SU-DHL-6 (cell line): ENCODE data around the gene COQ10B.
"Not testable (repeated sequence)": the region's sequence is repeated elsewhere in the genome, so short reads cannot be mapped to it uniquely, and the experiment has no call there.

Experiments used
- H2AFZ ChIP-seq: fragments of 200-600 bp; sonication (generic); 2 replicates; pipeline ENCODE4 v1.6.1; 2014; ENCODE audit warnings: low read depth, mild to moderate bottlenecking, moderate library complexity, mixed read lengths, antibody characterized with exemption, low read length; ENCODE audit not compliant: severe bottlenecking
- H3F3A ChIP-seq: fragments of 200-600 bp; shearing (Covaris generic); 2 replicates; pipeline ENCODE4 v1.6.0; 2016; ENCODE audit warnings: antibody characterized with exemption, mild to moderate bottlenecking; ENCODE audit not compliant: insufficient read depth
- H3K27ac ChIP-seq: fragments of 200-600 bp; sonication (generic); 2 replicates; pipeline ENCODE4 v1.5.1; 2016; ENCODE audit warnings: low read depth, mild to moderate bottlenecking, low read length, moderate library complexity, mixed read lengths
- H3K27me3 ChIP-seq: fragments of 200-600 bp; sonication (generic), shearing (Covaris generic); 2 replicates; pipeline ENCODE4 v1.6.0; 2014; ENCODE audit warnings: mild to moderate bottlenecking, low read length
- H3K36me3 ChIP-seq: fragments of 200-600 bp; sonication (generic); 2 replicates; pipeline ENCODE4 v1.6.1; 2014; ENCODE audit warnings: mild to moderate bottlenecking, low read length, mixed read lengths
- H3K4me2 ChIP-seq: fragments of 300-600, 200-600 bp; shearing (Covaris generic), sonication (generic); 2 replicates; pipeline ENCODE4 v1.6.0; 2014; ENCODE audit warnings: low read length, low read depth, mild to moderate bottlenecking; ENCODE audit not compliant: poor library complexity, severe bottlenecking
- H3K4me3 ChIP-seq: fragments of 200-600 bp; sonication (generic); 2 replicates; pipeline ENCODE4 v1.5.1; 2014; ENCODE audit warnings: antibody characterized with exemption, low read length, mild to moderate bottlenecking, mixed read lengths; ENCODE audit not compliant: insufficient read depth, poor library complexity, severe bottlenecking
- H3K79me2 ChIP-seq: fragments of 200-600 bp; sonication (generic); 2 replicates; pipeline ENCODE4 v1.6.1; 2014; ENCODE audit warnings: mild to moderate bottlenecking, low read length, moderate library complexity; ENCODE audit not compliant: insufficient read depth
- H3K9ac ChIP-seq: fragments of 200-600 bp; sonication (generic); 2 replicates; pipeline ENCODE4 v1.7.0; 2014; ENCODE audit warnings: mild to moderate bottlenecking, low read length
- H3K9me2 ChIP-seq: fragments of 200-600 bp; sonication (generic); replicated peaks from 2 replicates; pipeline ENCODE4 v1.6.1; 2014; ENCODE audit warnings: low read length; ENCODE audit not compliant: insufficient read depth
- H3K9me3 ChIP-seq: fragments of 200-600 bp; sonication (generic); 2 replicates; pipeline ENCODE4 v1.6.1; 2014; ENCODE audit warnings: low read length, mixed read lengths; ENCODE audit not compliant: insufficient read depth
- H4K20me1 ChIP-seq: fragments of 200-600 bp; sonication (generic); 2 replicates; pipeline ENCODE4 v1.6.1; 2014; ENCODE audit warnings: low read depth, mild to moderate bottlenecking, antibody characterized with exemption, low read length, moderate library complexity, mixed read lengths
- EZH2phosphoT487 ChIP-seq: fragments of 200-600 bp; sonication (generic), shearing (Covaris generic); conservative IDR thresholded peaks from 2 replicates; pipeline ENCODE4 v1.6.1; 2018; ENCODE audit warnings: mild to moderate bottlenecking, antibody characterized with exemption, low read length, moderate library complexity, mixed read lengths
- TF ChIP-seq, protein P1 (sequence below): fragments of 200-600 bp; sonication (generic); IDR thresholded peaks from one replicate; pipeline ENCODE4 v1.5.1; 2017; ENCODE audit warnings: antibody characterized with exemption, mild to moderate bottlenecking, low read length, moderate library complexity; ENCODE audit not compliant: insufficient read depth, poor library complexity, severe bottlenecking

COQ10B gene

DNA sequence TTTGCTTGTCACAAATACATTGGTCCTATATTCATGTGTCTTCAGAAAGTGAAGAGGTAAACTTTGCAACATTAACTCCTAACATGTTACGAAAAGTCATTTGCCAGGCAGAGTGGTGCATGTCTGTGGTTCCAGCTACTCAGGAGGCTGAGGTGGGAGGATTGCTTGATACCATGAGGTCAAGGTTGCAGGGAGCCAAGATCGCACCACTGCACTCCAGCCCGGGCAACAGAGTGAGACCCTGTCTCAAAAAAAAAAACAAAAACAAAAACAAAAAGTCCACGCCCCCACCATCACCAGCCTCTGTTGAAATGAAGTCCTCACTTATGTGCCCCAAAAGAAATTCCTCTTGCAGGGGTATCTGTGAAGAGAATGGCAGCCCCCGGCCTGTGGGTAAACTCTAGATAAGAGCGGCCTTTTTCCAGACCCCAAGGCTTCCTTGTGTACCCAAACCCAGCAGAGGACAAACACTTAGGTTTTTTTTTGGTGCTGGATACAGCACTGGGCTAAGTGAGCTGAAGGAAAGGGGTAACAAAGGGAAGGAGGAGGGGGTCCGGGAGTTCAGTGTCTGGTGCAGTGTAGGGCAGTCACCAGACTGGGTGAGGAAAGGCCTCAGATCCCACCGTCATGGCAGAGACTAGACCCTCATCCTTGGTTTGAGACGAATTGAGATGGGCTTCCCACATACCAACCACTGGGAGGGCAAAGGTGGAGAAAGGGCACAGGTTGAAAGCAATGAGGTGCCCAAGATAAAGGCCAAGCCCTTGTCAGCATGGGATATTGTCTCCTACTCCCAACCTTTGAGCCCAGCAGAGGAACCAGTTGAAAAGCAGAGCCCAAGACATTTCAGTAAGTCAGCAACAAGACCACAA lies 27.0 kb downstream of the COQ10B start:
- Histone ChIP-seq H3K9me3 (peaks cover 12% of the 10 kb centered on the region; the same call in 1 of the 2 replicates), H3K9ac (no peak overlapping the region), H4K20me1 (no peaks in the 10 kb centered on the region), H3K36me3 (peaks cover 12% of the 10 kb centered on the region; the same call in 1 of the 2 replicates), H3K4me3 (no peak overlapping the region), H3F3A (peaks cover 16% of the 10 kb centered on the region), H3K4me2 (no peak overlapping the region), H2AFZ (no peak overlapping the region), H3K9me2 (no peaks in the 10 kb centered on the region), H3K27ac (no peak overlapping the region), H3K27me3 (no peaks in the 10 kb centered on the region), H3K79me2 (no peaks in the 10 kb centered on the region)
- no peak for TF ChIP-seq EZH2phosphoT487
- TF ChIP-seq, protein P1, sequence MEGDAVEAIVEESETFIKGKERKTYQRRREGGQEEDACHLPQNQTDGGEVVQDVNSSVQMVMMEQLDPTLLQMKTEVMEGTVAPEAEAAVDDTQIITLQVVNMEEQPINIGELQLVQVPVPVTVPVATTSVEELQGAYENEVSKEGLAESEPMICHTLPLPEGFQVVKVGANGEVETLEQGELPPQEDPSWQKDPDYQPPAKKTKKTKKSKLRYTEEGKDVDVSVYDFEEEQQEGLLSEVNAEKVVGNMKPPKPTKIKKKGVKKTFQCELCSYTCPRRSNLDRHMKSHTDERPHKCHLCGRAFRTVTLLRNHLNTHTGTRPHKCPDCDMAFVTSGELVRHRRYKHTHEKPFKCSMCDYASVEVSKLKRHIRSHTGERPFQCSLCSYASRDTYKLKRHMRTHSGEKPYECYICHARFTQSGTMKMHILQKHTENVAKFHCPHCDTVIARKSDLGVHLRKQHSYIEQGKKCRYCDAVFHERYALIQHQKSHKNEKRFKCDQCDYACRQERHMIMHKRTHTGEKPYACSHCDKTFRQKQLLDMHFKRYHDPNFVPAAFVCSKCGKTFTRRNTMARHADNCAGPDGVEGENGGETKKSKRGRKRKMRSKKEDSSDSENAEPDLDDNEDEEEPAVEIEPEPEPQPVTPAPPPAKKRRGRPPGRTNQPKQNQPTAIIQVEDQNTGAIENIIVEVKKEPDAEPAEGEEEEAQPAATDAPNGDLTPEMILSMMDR: no peak

DNA sequence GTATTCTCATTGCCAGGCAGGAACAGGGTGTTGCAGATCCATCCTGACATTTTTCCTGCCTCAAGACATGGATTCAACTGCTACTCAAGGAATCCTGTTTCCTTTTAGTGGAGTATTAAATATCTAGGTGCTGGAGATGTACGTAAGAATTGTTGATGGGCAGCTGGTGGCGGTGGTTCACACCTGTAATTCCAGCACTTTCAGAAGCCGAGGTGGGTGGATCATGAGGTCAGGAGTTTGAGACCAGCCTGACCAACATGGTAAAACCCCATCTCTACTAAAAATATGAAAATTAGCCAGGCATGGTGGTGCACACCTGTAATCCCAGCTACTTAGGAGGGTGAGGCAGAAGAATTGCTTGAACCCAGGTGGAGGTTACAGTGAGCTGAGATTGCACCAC lies 30.9 kb downstream of the COQ10B start:
- not testable (repeated sequence) for H3K27me3 ChIP-seq, H3K9me2 ChIP-seq, H3K9ac ChIP-seq, H3K4me3 ChIP-seq, H4K20me1 ChIP-seq, H3K27ac ChIP-seq, H3K4me2 ChIP-seq, H2AFZ ChIP-seq, H3K79me2 ChIP-seq
- Histone ChIP-seq H3K9me3 (peaks cover 12% of the 10 kb centered on the region; the same call in 1 of the 2 replicates), H3K36me3 (peaks cover 45% of the 10 kb centered on the region), H3F3A (peaks cover 43% of the 10 kb centered on the region)

DNA sequence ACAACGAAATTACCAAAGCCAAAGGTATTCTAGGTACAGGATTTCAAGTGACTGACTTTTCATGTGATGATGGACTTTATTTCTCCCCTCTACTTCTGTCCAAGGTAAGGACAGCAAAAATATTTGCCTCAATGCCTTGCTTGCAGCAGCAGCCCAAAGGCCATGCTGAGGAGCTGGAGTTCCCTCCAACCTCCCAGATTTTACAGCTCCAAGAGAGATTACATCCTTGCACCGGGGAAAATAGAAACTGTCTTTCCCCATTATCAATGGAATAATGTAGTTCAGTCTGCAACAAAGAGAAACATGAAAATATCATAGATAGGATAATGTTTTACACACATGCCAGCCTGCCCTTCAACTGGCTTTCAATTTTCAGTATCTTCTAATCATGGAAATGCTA lies 32.8 kb downstream of the COQ10B start:
- no peak overlapping the region for H3K27ac ChIP-seq
- peaks cover 63% of the 10 kb centered on the region for H3K36me3 ChIP-seq
- peaks cover 53% of the 10 kb centered on the region for H3F3A ChIP-seq

More for the DNA sequence above, 32.8 kb downstream of the COQ10B start:
- Histone ChIP-seq H3K4me3 (no peak overlapping the region), H2AFZ (no peak overlapping the region), H4K20me1 (peaks cover 9% of the 10 kb centered on the region; the same call in 1 of the 2 replicates), H3K27me3 (no peaks in the 10 kb centered on the region), H3K4me2 (no peak overlapping the region), H3K79me2 (no peaks in the 10 kb centered on the region), H3K9me2 (no peaks in the 10 kb centered on the region), H3K9ac (no peak overlapping the region), H3K9me3 (peaks cover 12% of the 10 kb centered on the region; the same call in 1 of the 2 replicates)
- TF ChIP-seq, protein P1: no peak
- TF ChIP-seq EZH2phosphoT487: no peak
